OCI-LY7 (cell line): ENCODE results near the gene ELOB. TPM values are rescaled to one million over a fixed set of nuclear protein-coding genes. Genes with fewer than 3 reads are reported as not detected.

Experiments used
- BruUV-seq: library from RNA; stranded (reverse); fragments of 400-500 nt; replicated peaks from 2 replicates; lab custom pipeline; 2021; lab: Mats Ljungman, UMichigan
- CTCF ChIA-PET: fragments of 300-600 bp; sonication (Branson Sonifier 250); formaldehyde crosslinking; loops from one replicate; lab custom pipeline; 2022; ENCODE audit warnings: antibody characterized with exemption; ENCODE audit not compliant: unreplicated experiment; lab: Charles Lee
- POLR2A ChIA-PET: fragments of 300-600 bp; sonication (Branson Sonifier 250); formaldehyde crosslinking; loops from one replicate; lab custom pipeline; 2022; ENCODE audit warnings: antibody characterized with exemption; lab: Charles Lee
- DNase-seq: peaks from one replicate; pipeline ENCODE4 v3.0.0-alpha.2; 2015; ENCODE audit warnings: low spot score
- H2AFZ ChIP-seq: fragments of 200-600 bp; sonication (generic), shearing (Covaris generic); 2 replicates; pipeline ENCODE4 v1.6.1; 2014; ENCODE audit warnings: mild to moderate bottlenecking, antibody characterized with exemption, low read length, moderate library complexity
- H3K27ac ChIP-seq: fragments of 200-600 bp; sonication (generic); 2 replicates; pipeline ENCODE4 v1.5.1; 2014; ENCODE audit warnings: mixed run types, low read depth, mild to moderate bottlenecking, moderate library complexity, low read length, inconsistent platforms; ENCODE audit not compliant: poor library complexity, severe bottlenecking
- H3K36me3 ChIP-seq: fragments of 200-600 bp; sonication (generic); 2 replicates; pipeline ENCODE4 v1.6.1; 2014; ENCODE audit warnings: mild to moderate bottlenecking, antibody characterized with exemption, low read length, moderate library complexity, mixed read lengths; ENCODE audit not compliant: insufficient read depth
- H3K4me1 ChIP-seq: fragments of 200-600 bp; sonication (generic); 2 replicates; pipeline ENCODE4 v1.5.1; 2014; ENCODE audit warnings: mild to moderate bottlenecking, low read length; ENCODE audit not compliant: insufficient read depth, poor library complexity, severe bottlenecking
- H3K4me2 ChIP-seq: fragments of 200-600 bp; sonication (generic); 2 replicates; pipeline ENCODE4 v1.6.1; 2014; ENCODE audit warnings: mild to moderate bottlenecking, low read length
- H3K4me3 ChIP-seq: fragments of 200-600 bp; sonication (generic); 2 replicates; pipeline ENCODE4 v1.5.1; 2014; ENCODE audit warnings: mild to moderate bottlenecking, low read depth, low read length; ENCODE audit not compliant: poor library complexity, severe bottlenecking
- H3K79me2 ChIP-seq: fragments of 200-600 bp; sonication (generic); 2 replicates; pipeline ENCODE4 v1.6.1; 2016; ENCODE audit warnings: low read depth, mild to moderate bottlenecking, low read length, moderate library complexity, mixed read lengths; ENCODE audit not compliant: insufficient read depth
- H3K9me2 ChIP-seq: fragments of 200-600 bp; sonication (generic); 2 replicates; pipeline ENCODE4 v1.6.1; 2016; ENCODE audit warnings: mild to moderate bottlenecking, low read length, mixed read lengths; ENCODE audit not compliant: insufficient read depth
- H3K9me3 ChIP-seq: fragments of 200-600 bp; sonication (generic); 2 replicates; pipeline ENCODE4 v1.6.1; 2014; ENCODE audit warnings: mild to moderate bottlenecking, mixed run types, low read length, mixed read lengths
- H4K20me1 ChIP-seq: fragments of 200-600 bp; sonication (generic); 2 replicates; pipeline ENCODE4 v1.6.1; 2014; ENCODE audit warnings: mild to moderate bottlenecking, antibody characterized with exemption, low read length, moderate library complexity, mixed read lengths; ENCODE audit not compliant: insufficient read depth
- CTCF ChIP-seq: fragments of 200-600 bp; sonication (generic); conservative IDR thresholded peaks from 2 replicates; pipeline ENCODE4 v1.5.1; 2014; ENCODE audit warnings: mild to moderate bottlenecking, antibody characterized with exemption, low read length, moderate library complexity, mixed read lengths
- EZH2phosphoT487 ChIP-seq: fragments of 200-600 bp; sonication (generic); IDR thresholded peaks from 2 replicates; pipeline ENCODE4 v1.6.1; 2018; ENCODE audit warnings: low read depth, borderline replicate concordance, mild to moderate bottlenecking, mixed run types, antibody characterized with exemption, low read length, moderate library complexity, mixed read lengths
- intact Hi-C: fragments of 100-400 bp; cut with micrococcal nuclease; formaldehyde crosslinking; loops from one replicate; pipeline ENCODE4 v1.10.0; 2022; ENCODE audit not compliant: unreplicated experiment
- total RNA-seq, 2 experiments: library from RNA; depleted of rRNA in 1 of 2; stranded (reverse); fragments of >200 nt in 1 of 2; shearing (Covaris generic) in 1 of 2; gene quantifications; 2 replicates each; pipeline ENCODE4 v1.2.3, GENCODE V29; 2014 to 2022

ELOB gene
- total RNA-seq, 2 experiments from 2014 or later = 209 to 285 TPM

GRCh38 chr16:2783581-2784357, 6.7 kb upstream of the ELOB start:
- H3K36me3 ChIP-seq = no peaks in the 10 kb centered on the region
- H3K9me2 ChIP-seq = no peaks in the 10 kb centered on the region
- TF ChIP-seq CTCF (no peak), EZH2phosphoT487 (no peak)
- no peak overlapping the region for H3K27ac ChIP-seq
- no peaks in the 10 kb centered on the region for H3K79me2 ChIP-seq
- H4K20me1 ChIP-seq = no peaks in the 10 kb centered on the region
- DNase-seq = no peak
- no peaks in the 10 kb centered on the region for H3K9me3 ChIP-seq
- no peaks in the 10 kb centered on the region for H3K4me1 ChIP-seq
- H2AFZ ChIP-seq = no peak overlapping the region
- no peak overlapping the region for H3K4me3 ChIP-seq
- intact Hi-C loops = no loop called here
- ChIA-PET CTCF (no interaction called here), POLR2A (no interaction called here)
- no peak overlapping the region for H3K4me2 ChIP-seq
- BruUV-seq = no TSS peak

GRCh38 chr16:2782583-2783351, 5.7 kb upstream of the ELOB start:
- H3K36me3 ChIP-seq = no peaks in the 10 kb centered on the region
- H3K9me2 ChIP-seq = no peaks in the 10 kb centered on the region
- H3K9me3 ChIP-seq = no peaks in the 10 kb centered on the region
- H3K4me2 ChIP-seq = no peak overlapping the region
- TF ChIP-seq EZH2phosphoT487 (no peak), CTCF (no peak)
- no peak overlapping the region for H3K27ac ChIP-seq
- no TSS peak for BruUV-seq
- intact Hi-C loops = no loop called here
- CTCF ChIA-PET = no interaction called here
- DNase-seq = no peak
- POLR2A ChIA-PET = no interaction called here
- H4K20me1 ChIP-seq = no peaks in the 10 kb centered on the region
- no peak overlapping the region for H3K4me3 ChIP-seq
- peaks cover 7% of the 10 kb centered on the region for H3K4me1 ChIP-seq
- no peak overlapping the region for H2AFZ ChIP-seq
- H3K79me2 ChIP-seq = peaks cover 8% of the 10 kb centered on the region; the same call in 1 of the 2 replicates
